ENCODE data around the gene DYNC1I2. TPM values are rescaled to one million over a fixed set of nuclear protein-coding genes. Genes with fewer than 3 reads are reported as not detected.

Gene DYNC1I2
- total RNA-seq, 1 experiment from 2014 or later = 67.1 TPM

- Mint-ChIP-seq H3K9me3 (ENCODE audit: low read depth, unreplicated experiment) (no peaks in the 10 kb centered on the region), H3K27me3 (ENCODE audit: unreplicated experiment) (no peaks in the 10 kb centered on the region), H3K4me3 (ENCODE audit: low read depth, unreplicated experiment) (no peak overlapping the region), H3K4me1 (ENCODE audit: low read depth, unreplicated experiment) (no peaks in the 10 kb centered on the region), H3K27ac (ENCODE audit: unreplicated experiment) (no peak overlapping the region), H3K36me3 (ENCODE audit: insufficient read depth, unreplicated experiment) (peaks cover 20% of the 10 kb centered on the region)
- no TSS peak for BruUV-seq (replicated peaks)
- DNase-seq = no peak
- no peak for TF ChIP-seq CTCF (IDR thresholded peaks at IDR 0.05; ENCODE audit: unreplicated experiment)
- CTCF ChIA-PET = interaction anchor here (0.6 to 2.6 kb wide), 2 partner anchors 11 to 735 kb away, joined by 4 to 9 read pairs; partner anchors contain the start of gene ITGA6
- intact Hi-C loops (cut with micrococcal nuclease; ENCODE audit: unreplicated experiment) = no loop called here
These were observed 5.1 kb downstream of the DYNC1I2 start for GRCh38 chr2:171692331-171692730.

- H3K4me1 Mint-ChIP-seq (ENCODE audit: low read depth, unreplicated experiment) = no peaks in the 10 kb centered on the region
- DNase-seq = no peak
- no peaks in the 10 kb centered on the region for H3K36me3 Mint-ChIP-seq (ENCODE audit: insufficient read depth, unreplicated experiment)
- intact Hi-C loops (cut with micrococcal nuclease; ENCODE audit: unreplicated experiment) = loop anchor here (5.0 kb wide), 1 partner anchor 34 kb away; no protein-coding TSS in a partner anchor
- no TSS peak for BruUV-seq (replicated peaks)
- CTCF ChIA-PET = interaction anchor here (1.2 to 2.8 kb wide), 4 partner anchors 10 to 403 kb away, joined by 3 to 9 read pairs (median 6); partner anchors contain the start of gene DYNC1I2
- TF ChIP-seq CTCF (IDR thresholded peaks at IDR 0.05; ENCODE audit: unreplicated experiment) = no peak
- H3K27me3 Mint-ChIP-seq (ENCODE audit: unreplicated experiment) = no peaks in the 10 kb centered on the region
- H3K4me3 Mint-ChIP-seq (ENCODE audit: low read depth, unreplicated experiment) = no peak overlapping the region
- H3K27ac Mint-ChIP-seq (ENCODE audit: unreplicated experiment) = no peak overlapping the region
- H3K9me3 Mint-ChIP-seq (ENCODE audit: low read depth, unreplicated experiment) = no peaks in the 10 kb centered on the region
These were observed 15.7 kb downstream of the DYNC1I2 start for GRCh38 chr2:171702781-171703556.

- DNase-seq = no peak
- TF ChIP-seq CTCF (IDR thresholded peaks at IDR 0.05; ENCODE audit: unreplicated experiment) = peak; percentile 23
- no peak overlapping the region for H3K27ac Mint-ChIP-seq (ENCODE audit: unreplicated experiment)
- intact Hi-C loops (cut with micrococcal nuclease; ENCODE audit: unreplicated experiment) = loop anchor here (5.0 kb wide), 1 partner anchor 34 kb away; no protein-coding TSS in a partner anchor
- no peaks in the 10 kb centered on the region for H3K9me3 Mint-ChIP-seq (ENCODE audit: low read depth, unreplicated experiment)
- H3K4me3 Mint-ChIP-seq (ENCODE audit: low read depth, unreplicated experiment) = no peak overlapping the region
- no peaks in the 10 kb centered on the region for H3K4me1 Mint-ChIP-seq (ENCODE audit: low read depth, unreplicated experiment)
- BruUV-seq (replicated peaks) = no TSS peak
- no peaks in the 10 kb centered on the region for H3K27me3 Mint-ChIP-seq (ENCODE audit: unreplicated experiment)
- no peaks in the 10 kb centered on the region for H3K36me3 Mint-ChIP-seq (ENCODE audit: insufficient read depth, unreplicated experiment)
- CTCF ChIA-PET = interaction anchor here (0.7 to 2.8 kb wide), 10 partner anchors 11 to 424 kb away, joined by 3 to 9 read pairs (median 4); partner anchors contain the start of genes DLX2 and DYNC1I2
These were observed 16.5 kb downstream of the DYNC1I2 start for GRCh38 chr2:171703574-171704347.

- intact Hi-C loops (cut with micrococcal nuclease; ENCODE audit: unreplicated experiment) = loop anchor here (5.0 kb wide), 1 partner anchor 396 kb away; the partner anchor contains the start of gene DLX2
- Mint-ChIP-seq H3K4me1 (ENCODE audit: low read depth, unreplicated experiment) (no peaks in the 10 kb centered on the region), H3K9me3 (ENCODE audit: low read depth, unreplicated experiment) (no peaks in the 10 kb centered on the region), H3K36me3 (ENCODE audit: insufficient read depth, unreplicated experiment) (no peaks in the 10 kb centered on the region), H3K27ac (ENCODE audit: unreplicated experiment) (no peak overlapping the region), H3K27me3 (ENCODE audit: unreplicated experiment) (no peaks in the 10 kb centered on the region), H3K4me3 (ENCODE audit: low read depth, unreplicated experiment) (no peak overlapping the region)
- no peak for TF ChIP-seq CTCF (IDR thresholded peaks at IDR 0.05; ENCODE audit: unreplicated experiment)
- no peak for DNase-seq
- BruUV-seq (replicated peaks) = no TSS peak
- CTCF ChIA-PET = interaction anchor here (1.4 kb wide), 1 partner anchor 400 kb away, joined by 3 read pairs; no protein-coding TSS in a partner anchor
These were observed 19.0 kb downstream of the DYNC1I2 start for GRCh38 chr2:171706152-171706803.
